NCI-H446 (cell line): Measurements from ENCODE around the gene RGS14.
A peak's percentile ranks its signal among the peaks of the same experiment; 100 is the strongest.
"Not testable (repeated sequence)": the region's sequence is repeated elsewhere in the genome, so short reads cannot be mapped to it uniquely, and the experiment has no call there.

Source experiments
- DNase-seq, 2 experiments: peaks; one replicate each; lab custom pipeline; 2025; lab: John Stamatoyannopoulos, UW

RGS14 gene

DNA sequence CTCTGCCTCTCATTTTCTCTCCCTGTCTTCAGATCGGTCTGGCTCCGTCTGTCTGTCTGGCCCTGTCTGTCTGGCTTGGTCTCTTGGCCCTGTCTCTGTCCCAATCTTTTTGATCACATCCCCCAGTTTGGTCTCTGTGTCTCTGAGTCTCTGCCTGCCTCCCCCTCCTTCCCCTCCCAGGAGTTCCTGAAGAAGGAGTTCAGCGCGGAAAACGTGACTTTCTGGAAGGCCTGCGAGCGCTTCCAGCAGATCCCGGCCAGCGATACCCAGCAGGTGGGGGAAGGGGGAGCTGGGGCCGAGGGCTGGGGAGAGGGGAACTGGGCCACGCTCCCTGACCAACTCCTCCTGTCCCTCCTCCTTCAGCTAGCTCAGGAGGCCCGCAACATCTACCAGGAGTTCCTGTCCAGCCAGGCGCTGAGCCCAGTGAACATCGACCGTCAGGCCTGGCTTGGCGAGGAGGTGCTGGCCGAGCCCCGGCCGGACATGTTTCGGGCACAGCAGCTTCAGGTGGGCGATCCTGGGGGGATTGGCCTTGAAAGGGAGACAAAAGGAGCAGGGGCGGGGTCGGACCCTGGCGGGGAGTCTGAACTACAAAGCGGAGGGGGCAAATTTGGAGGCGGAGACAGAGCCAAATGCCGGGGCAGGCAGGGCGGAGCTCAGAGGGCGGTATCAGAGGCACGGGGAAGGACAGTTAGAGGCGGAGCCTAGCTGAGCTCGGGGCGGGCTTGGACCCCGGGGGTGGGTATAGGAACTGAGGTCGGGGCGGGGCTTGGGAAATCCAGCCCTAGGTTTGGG lies 9.0 kb downstream of the RGS14 start:
- no peak for DNase-seq

GRCh38 chr5:177367323-177367848 lies 9.7 kb downstream of the RGS14 start:
- DNase-seq = no peak

GRCh38 chr5:177367981-177368868 lies 10.5 kb downstream of the RGS14 start:
- no peak for DNase-seq

- DNase-seq = no peak
These were observed 11.3 kb downstream of the RGS14 start for GRCh38 chr5:177368869-177369644.

GRCh38 chr5:177369645-177370440 lies 12.1 kb downstream of the RGS14 start:
- no peak for DNase-seq

DNA sequence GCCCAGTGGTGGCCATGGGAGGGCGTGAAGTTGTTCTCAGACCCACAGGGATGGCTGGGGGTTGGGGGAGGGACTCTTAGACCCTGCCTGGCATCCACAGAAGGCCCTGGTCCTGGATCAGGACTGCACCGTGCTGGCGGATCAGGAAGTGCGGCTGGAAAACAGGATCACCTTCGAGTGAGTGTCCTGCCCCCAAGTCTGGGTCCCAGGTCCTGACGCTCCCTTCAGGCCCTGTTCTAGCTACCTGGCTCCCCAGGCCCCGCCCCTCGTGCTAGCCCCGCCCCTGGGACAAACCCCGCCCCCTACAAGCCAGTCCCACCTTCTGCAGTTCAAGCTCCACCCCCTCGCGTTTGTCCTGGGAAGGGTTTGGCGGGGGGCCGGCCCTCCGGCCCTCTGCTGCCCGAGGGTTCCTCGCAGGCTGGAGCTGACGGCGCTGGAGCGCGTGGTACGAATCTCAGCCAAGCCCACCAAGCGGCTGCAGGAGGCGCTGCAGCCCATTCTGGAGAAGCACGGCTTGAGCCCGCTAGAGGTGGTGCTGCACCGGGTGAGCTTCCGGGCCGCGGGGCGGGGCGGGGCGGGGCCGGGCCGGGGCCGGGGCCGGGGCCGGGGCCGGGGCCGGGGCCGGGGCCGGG lies 12.9 kb downstream of the RGS14 start:
- DNase-seq = peak; percentile 42 to 86

GRCh38 chr5:177371120-177372033 lies 13.7 kb downstream of the RGS14 start:
- no peak for DNase-seq

GRCh38 chr5:177372034-177372896 lies 14.5 kb downstream of the RGS14 start:
- DNase-seq = no peak

DNA sequence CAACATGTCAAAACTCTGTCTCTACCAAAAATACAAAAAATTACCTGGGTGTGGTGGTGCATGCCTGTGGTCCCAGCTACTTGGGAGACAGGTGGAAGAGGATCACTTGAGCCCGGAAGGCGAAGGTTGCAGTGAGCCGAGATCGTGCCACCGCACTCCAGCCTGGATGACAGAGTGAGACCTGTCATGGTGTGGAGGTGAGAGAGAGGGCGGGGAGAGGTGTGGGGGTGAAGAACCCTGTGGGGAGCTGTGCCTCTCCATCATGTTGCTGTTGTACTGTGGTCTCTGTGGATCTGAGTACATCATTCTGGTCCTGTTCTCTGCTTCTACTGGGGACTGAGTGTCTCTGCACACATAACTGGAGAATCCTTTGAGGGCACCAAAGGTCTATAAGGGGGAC lies 15.2 kb downstream of the RGS14 start:
- DNase-seq = no peak

- DNase-seq = no peak
These were observed 16.1 kb downstream of the RGS14 start for GRCh38 chr5:177373806-177374205.

GRCh38 chr5:177374211-177374610 lies 16.5 kb downstream of the RGS14 start:
- no peak for DNase-seq

GRCh38 chr5:177375516-177375915 lies 17.8 kb downstream of the RGS14 start:
- DNase-seq = not testable (repeated sequence)

DNA sequence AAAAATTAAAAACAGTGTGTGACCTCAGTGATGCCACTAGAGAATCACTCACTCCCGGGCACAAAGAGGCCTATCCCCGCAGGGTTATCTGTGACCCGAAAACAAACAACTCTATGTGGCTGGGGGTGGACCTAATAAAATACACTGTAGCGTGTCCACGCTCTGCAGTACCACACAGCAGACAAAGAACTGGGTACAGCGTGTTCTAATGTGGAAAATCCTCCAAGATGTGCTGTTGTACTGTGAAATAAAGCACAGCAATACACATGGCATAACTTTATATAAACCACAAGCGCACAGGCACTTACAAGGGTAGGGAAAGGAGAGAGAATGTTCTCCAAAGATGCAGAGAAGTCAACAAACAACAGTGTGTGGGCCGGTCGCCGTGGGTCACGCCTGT lies 18.4 kb downstream of the RGS14 start:
- no peak for DNase-seq

DNA sequence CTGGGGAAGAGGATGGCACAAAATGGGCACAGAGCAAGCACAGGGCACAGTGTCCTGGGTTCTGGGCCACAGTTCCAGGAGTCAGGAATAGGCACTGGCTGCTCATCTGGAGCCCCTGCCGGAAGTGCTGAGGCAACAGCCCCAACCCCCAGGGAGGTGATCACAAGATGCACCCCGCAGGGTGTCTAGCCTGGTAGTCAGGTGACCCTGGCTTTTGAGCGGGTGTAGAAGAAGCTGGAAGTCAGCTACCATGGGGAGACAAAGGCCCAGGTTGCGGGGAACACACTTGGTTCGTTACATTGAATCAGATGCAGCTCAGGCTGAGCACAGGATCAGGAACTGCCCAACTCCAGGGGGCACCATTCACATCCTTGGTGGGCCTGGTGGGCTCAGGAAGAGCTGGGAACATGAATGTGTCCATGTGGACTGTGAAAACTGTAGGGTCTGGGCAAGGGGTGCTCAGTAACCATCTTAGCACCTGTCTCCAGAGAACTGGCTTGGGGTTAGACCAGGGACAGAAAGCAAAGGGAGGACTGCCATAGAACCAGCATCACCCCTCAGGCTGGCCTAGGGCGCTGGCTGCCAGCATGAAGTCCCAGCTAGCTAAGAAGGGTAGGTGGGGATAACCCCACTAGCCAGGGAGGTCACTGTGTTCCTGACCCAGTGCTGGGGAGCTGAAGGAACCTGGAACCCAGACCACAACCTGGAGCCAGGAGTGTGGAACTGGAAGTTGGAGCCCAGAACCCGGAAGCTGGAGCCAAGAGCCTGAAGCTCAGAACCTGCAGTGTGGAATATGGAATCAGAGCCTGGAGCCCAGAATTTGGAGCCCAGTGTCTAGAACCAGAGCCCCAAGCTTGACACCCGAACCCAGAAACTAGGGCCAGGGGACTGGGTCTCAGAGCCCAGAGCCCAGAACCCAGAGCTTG lies 20.4 kb downstream of the RGS14 start:
- DNase-seq = no peak

- no peak for DNase-seq
These were observed 21.5 kb downstream of the RGS14 start for GRCh38 chr5:177378884-177379883.

GRCh38 chr5:177380805-177381126 lies 23.0 kb downstream of the RGS14 start:
- DNase-seq = no peak
